ENCODE measurements around the gene CACNA1E.
"Not testable (repeated sequence)": the region's sequence is repeated elsewhere in the genome, so short reads cannot be mapped to it uniquely, and the experiment has no call there.

CACNA1E gene

GRCh38 chr1:181522864-181523263 lies 39.5 kb downstream of the CACNA1E start:
- H3K36me3 ChIP-seq = no peaks in the 10 kb centered on the region
- H3K4me3 ChIP-seq (ENCODE audit: low read depth, low read length) = no peak overlapping the region
- H3K27me3 ChIP-seq = no peaks in the 10 kb centered on the region; the same call in 1 of the 2 replicates
- no peaks in the 10 kb centered on the region for H3K9me3 ChIP-seq
- H3K4me1 ChIP-seq = no peaks in the 10 kb centered on the region
- no peak for TF ChIP-seq CTCF (IDR thresholded peaks at IDR 0.05; ENCODE audit: low read depth, low read length)
- DNase-seq = no peak

GRCh38 chr1:181525104-181525721 lies 41.9 kb downstream of the CACNA1E start:
- TF ChIP-seq CTCF (IDR thresholded peaks at IDR 0.05; ENCODE audit: low read depth, low read length) = no peak
- Histone ChIP-seq H3K9me3 (no peaks in the 10 kb centered on the region), H3K27me3 (no peaks in the 10 kb centered on the region; the same call in 1 of the 2 replicates), H3K4me1 (no peaks in the 10 kb centered on the region), H3K36me3 (no peaks in the 10 kb centered on the region), H3K4me3 (ENCODE audit: low read depth, low read length) (no peak overlapping the region)
- DNase-seq = no peak

- H3K36me3 ChIP-seq; DNase-seq; H3K4me3 ChIP-seq (ENCODE audit: low read depth, low read length); H3K27me3 ChIP-seq; H3K4me1 ChIP-seq; H3K9me3 ChIP-seq: not testable (repeated sequence)
These were observed 44.9 kb downstream of the CACNA1E start for GRCh38 chr1:181528241-181528640.

- no peaks in the 10 kb centered on the region for H3K27me3 ChIP-seq
- no peaks in the 10 kb centered on the region for H3K9me3 ChIP-seq
- no peak for TF ChIP-seq CTCF (IDR thresholded peaks at IDR 0.05; ENCODE audit: low read depth, low read length)
- H3K36me3 ChIP-seq = no peaks in the 10 kb centered on the region
- H3K4me1 ChIP-seq = no peaks in the 10 kb centered on the region
- DNase-seq = no peak
- H3K4me3 ChIP-seq (ENCODE audit: low read depth, low read length) = no peak overlapping the region
These were observed 48.1 kb downstream of the CACNA1E start for GRCh38 chr1:181531441-181531840.

GRCh38 chr1:181531951-181532600 lies 48.8 kb downstream of the CACNA1E start:
- no peaks in the 10 kb centered on the region for H3K4me1 ChIP-seq
- H3K9me3 ChIP-seq = no peaks in the 10 kb centered on the region
- H3K4me3 ChIP-seq (ENCODE audit: low read depth, low read length) = no peak overlapping the region
- no peaks in the 10 kb centered on the region for H3K36me3 ChIP-seq
- no peak for DNase-seq
- no peak for TF ChIP-seq CTCF (IDR thresholded peaks at IDR 0.05; ENCODE audit: low read depth, low read length)
- no peaks in the 10 kb centered on the region for H3K27me3 ChIP-seq

- no peaks in the 10 kb centered on the region for H3K36me3 ChIP-seq
- H3K9me3 ChIP-seq = no peaks in the 10 kb centered on the region
- H3K4me3 ChIP-seq (ENCODE audit: low read depth, low read length) = no peak overlapping the region
- DNase-seq = no peak
- H3K4me1 ChIP-seq = no peaks in the 10 kb centered on the region
- no peak for TF ChIP-seq CTCF (IDR thresholded peaks at IDR 0.05; ENCODE audit: low read depth, low read length)
- peaks cover 6% of the 10 kb centered on the region for H3K27me3 ChIP-seq
These were observed 55.5 kb downstream of the CACNA1E start for GRCh38 chr1:181538836-181539235.

All from BE2C (cell line).